NCI-H226 (cell line): ENCODE data around the gene DIP2B.
"Not testable (repeated sequence)": the region's sequence is repeated elsewhere in the genome, so short reads cannot be mapped to it uniquely, and the experiment has no call there.

Experiments used
- DNase-seq: peaks from one replicate; pipeline ENCODE4 v3.0.0-alpha.2; 2015

DIP2B gene

GRCh38 chr12:50521781-50522180, 17.0 kb downstream of the DIP2B start:
- DNase-seq: not testable (repeated sequence)

- no peak for DNase-seq
These were observed 19.0 kb downstream of the DIP2B start for GRCh38 chr12:50523772-50524171.

DNA sequence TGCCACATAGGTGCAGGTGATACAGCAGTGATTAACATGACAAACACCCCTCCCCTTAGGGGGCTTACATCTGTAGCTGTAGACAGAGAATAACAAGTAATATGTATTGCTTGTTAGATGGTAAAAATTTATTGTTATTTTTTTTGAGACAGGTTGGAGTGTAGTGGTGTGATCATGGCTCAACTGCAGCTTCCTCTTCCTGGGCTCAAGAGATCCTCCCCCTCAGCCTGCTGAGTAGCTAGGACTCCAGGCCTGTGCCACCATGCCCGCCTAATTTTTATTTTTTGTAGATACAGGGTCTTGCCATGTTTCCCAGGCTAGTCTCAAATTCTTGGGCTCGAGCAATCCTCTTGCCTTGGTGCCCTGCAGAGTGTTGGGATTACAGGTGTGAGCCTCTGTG, 19.8 kb downstream of the DIP2B start:
- DNase-seq: no peak

- no peak for DNase-seq
These were observed 20.6 kb downstream of the DIP2B start for GRCh38 chr12:50525422-50525821.

- DNase-seq: no peak
These were observed 22.6 kb downstream of the DIP2B start for GRCh38 chr12:50527359-50527726.

GRCh38 chr12:50528800-50529199, 24.0 kb downstream of the DIP2B start:
- DNase-seq: no peak

GRCh38 chr12:50529345-50529744, 24.6 kb downstream of the DIP2B start:
- DNase-seq: no peak

GRCh38 chr12:50530532-50530931, 25.7 kb downstream of the DIP2B start:
- no peak for DNase-seq

DNA sequence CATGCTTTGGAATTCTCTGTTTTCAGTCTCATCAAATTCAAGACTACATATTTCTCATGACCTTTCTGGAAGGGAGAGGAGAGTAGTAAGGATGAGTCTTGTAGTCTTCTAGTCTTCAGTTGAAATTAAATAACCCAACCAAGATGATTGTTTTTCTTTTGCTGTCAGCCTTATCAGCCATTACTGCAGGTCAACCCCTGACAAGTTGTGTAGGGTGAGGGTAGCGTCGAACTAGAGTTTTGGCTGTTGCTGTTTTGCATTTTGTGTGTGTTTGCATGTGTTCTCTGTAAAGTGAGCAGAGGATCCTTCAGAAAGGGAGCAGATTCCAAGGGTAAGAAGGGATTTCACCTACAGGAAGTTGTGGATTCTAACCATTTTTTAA, 28.4 kb downstream of the DIP2B start:
- DNase-seq: peak; percentile 72

DNA sequence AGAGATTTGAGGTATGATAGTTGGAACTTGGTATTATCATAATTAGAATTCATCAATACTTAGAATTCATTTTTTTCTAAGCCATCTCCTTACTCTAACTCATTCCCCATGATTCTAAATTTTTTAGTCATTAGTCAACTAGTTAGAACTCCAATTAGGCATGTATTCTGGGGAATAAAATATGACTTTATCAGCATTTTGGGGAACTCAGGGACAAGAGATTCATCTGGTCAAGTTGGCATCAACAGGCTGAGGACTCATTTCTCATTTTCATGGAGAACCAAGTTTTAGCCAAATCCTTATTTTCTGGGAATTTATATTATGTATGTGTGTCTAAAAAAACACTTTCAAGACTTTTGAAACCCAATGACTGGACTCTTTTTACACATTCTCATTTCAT, 29.2 kb downstream of the DIP2B start:
- DNase-seq: no peak

- DNase-seq: no peak
These were observed 32.2 kb downstream of the DIP2B start for GRCh38 chr12:50536831-50537537.

DNA sequence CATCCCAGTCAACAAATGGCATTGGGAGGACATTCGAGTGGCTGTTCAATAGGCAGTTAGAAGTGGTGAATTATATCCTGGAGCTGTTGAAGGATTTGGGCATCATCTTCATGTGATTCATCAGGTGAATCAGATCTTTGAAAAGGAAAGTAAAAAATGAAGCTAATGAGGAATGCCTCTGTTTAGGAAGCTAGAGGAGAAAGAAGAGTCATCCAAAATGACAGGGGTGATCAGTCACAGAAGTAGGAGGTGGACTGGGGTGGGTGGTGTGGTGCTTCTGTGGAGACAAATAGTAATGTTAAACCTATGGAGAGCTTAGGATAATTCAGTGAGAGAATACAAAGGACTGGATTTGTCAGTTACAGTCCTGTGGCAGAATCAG, 32.7 kb downstream of the DIP2B start:
- DNase-seq: peak; percentile 88

DNA sequence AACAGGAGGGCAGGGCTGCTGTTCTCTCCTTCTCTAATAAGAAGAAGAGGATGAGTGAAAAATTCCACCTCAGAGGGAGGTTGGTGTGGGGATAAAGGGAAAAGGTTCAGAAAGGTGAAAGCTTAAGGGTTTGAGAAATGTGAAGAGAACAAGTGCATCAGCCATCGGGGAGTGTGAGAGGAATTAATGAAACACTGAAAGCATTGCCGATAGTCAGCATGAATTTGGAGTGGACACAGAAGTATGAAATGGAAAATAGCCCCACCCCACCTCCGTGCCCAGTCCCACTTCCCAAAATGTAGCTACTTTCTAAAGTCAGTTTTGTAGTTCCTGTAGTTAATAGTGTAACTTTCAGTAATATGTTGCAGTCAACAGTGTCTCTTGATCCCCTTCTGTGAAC, 33.4 kb downstream of the DIP2B start:
- no peak for DNase-seq

DNA sequence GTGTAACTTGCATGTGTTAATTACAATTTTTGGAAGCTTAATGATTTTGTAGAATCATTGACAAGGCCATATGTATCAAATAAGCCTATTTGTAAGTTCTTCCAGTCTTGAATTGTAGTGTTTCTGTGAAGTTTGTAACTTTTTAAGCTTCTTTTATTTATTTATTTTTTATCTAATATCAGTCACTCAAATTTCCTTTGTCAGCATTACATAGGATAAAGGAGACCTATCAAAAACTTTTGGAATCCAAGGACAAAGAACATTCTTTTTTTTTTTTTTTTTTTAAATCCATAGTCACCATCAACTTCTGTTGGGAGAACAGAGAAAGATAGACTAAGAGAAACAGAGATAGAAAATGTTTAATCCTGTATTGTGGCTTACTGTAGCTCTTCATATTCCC, 36.4 kb downstream of the DIP2B start:
- DNase-seq: no peak

- peak; percentile 82 for DNase-seq
These were observed 37.7 kb downstream of the DIP2B start for GRCh38 chr12:50542448-50542847.

GRCh38 chr12:50543188-50543587, 38.4 kb downstream of the DIP2B start:
- not testable (repeated sequence) for DNase-seq

DNA sequence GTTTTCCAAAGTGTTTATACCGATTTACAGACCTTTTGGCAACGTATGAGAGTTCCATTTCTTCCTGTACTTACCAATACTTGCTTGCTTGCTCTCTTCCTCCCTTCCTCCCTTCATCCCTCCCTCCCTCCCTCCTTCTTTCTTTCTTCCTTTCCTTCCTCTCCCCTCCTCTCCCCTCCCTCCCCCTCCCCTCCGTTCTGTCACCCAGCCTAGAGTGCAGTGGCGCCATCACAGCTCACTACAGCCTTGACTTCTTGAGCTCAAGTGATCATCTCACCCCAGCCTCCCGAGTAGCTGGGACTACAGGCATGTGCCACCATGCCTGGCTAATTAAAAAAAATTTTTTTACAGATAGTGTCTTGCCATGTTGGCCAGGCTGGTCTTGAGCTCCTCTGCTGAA, 40.4 kb downstream of the DIP2B start:
- no peak for DNase-seq

- DNase-seq: no peak
These were observed 41.0 kb downstream of the DIP2B start for GRCh38 chr12:50545786-50546185.

DNA sequence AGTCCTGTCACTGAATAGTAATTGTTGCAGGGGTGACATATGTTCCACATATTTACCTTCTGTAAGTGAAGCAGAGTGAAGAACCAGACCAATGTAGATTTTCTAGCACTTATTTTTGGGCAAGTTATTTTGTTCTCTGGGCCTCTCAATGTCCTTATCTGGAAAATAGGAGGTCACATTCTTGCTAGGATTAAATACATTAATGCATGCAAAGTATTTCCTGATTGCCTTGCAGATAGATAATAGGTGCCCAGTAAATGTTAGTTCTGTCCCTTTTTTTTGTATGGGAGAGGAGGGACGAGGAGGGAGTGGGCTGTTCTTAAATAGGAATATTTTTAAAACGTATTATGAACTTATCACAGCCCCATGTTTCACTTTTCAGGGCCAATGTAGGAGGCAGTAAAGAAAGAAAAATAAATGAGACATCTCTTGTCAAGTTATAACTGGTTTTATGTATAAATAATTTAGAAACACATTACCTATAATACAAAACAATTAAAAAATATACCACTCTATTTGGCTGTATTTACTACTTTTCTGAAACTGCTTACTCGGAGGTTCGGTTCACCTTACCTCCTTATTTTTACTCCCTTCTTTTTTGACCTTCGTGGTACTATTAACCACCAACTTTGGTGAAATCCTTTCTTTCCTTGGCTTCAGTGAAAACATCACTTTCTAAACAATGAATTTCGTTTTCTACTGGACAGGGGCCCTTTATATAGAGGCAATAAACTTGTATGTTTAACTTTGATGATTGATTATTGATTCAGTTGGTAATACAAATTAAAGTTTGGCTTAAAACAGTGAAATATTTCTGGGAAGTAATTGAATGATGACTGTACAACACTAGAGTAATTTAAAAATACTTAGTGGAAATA, 41.9 kb downstream of the DIP2B start:
- no peak for DNase-seq

GRCh38 chr12:50547742-50548141, 43.0 kb downstream of the DIP2B start:
- no peak for DNase-seq

DNA sequence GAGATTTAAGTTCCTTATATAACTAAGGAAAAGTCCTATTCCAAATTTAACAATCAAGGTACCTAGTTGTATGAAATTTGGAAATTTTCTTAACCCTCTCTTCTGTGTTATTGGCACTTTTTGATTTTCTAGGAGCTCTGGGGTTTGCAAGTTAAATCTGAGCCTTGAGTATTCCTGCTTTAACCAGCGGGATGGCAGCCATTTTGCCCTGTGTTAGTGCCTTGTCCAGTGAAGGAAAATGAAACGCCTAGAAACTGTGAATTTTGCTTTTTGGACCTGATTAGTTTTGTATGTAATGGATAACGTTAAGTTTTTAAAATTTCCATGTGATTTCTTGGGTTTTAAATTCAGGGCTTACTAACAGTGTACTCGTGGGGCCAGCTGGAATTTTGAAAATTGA, 45.1 kb downstream of the DIP2B start:
- no peak for DNase-seq

DNA sequence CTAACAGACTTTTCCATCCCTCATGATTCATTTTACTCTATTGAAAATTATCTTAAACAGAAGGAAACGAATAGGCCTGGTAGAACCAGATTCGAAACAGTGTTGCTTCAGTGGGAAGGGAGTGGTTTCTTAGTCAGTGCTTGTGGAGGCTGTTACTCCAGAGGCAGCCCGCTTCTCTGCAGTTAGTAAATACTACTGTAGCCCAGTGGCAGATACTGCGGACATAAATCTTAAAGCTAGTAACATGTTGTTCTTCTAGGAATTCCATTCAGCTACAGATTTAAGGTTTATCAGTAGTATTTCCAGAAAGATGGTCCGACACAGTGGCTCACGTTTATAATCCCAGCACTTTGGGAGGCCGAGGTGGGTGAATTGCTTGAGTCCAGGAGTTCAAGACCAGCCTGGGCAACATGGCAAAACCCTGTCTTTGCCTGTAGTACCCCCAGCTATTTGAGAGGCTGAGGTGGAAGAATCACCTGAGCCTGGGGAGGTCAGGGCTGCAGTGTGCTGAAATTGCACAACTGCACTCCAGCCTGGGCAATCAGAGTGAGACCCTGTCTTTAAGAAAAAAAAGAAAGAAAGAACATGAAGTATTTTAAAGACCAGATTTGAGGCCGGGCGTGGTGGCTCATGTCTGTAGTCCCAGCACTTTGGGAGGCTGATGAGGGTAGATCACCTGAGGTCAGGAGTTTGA, 45.9 kb downstream of the DIP2B start:
- DNase-seq: peak; percentile 80

DNA sequence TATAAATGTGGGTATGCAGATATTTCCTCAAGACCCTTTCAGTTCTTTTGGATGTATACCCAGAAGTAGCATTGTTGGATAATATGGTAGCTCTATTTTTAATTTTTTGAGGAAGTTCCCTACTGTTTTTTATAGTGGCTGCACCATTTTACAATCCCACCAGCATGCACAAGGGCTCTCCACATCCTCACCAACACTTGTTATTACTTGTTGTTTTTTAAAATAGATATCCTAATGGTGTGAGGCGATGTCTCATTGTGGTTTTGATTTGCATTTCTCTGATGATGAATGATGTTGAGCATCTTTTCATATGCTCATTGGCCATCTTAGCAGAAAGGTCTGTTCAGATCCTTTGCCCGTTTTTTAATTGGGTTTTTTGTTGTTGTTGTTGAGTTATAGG, 47.1 kb downstream of the DIP2B start:
- DNase-seq: no peak

DNA sequence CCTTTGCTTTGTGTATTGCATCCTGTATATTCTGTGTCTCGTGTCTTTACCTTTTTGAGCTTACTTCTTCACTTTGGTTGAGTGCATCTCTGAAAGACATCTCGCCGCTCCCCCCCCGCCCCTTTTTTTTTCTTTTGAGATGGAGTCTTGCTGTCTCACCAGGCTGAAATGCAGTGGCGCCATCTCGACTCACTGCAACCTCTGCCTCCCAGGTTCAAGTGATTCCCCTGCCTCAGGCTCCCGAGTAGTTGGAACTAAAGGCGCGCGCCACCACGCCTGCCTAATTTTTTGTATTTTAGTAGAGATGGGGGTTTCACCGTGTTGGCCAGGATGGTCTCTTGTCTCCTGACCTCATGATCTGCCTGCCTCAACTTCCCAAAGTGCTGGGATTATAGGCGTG, 49.9 kb downstream of the DIP2B start:
- no peak for DNase-seq
